Esophagus squamous epithelium (tissue), 4 donors: ENCODE measurements around the gene GOLGA1.

Source experiments
- POLR2A ChIP-seq, 4 donors: fragments of 450-650 bp; IDR thresholded peaks; one replicate each; pipeline ENCODE4 v1.6.1; 2017; ENCODE audit warnings: antibody characterized with exemption in 4 of 4, mild to moderate bottlenecking in 4 of 4, moderate library complexity in 3 of 4
- TF ChIP-seq, protein P1 (sequence below), 6 experiments: fragments of 450-650 bp in 4 of 6; fragments of 200-600 bp in 2 of 6; sonication (generic) in 2 of 6; IDR thresholded peaks; one replicate each; pipeline ENCODE4 v1.5.1; 2016 to 2019; ENCODE audit warnings: antibody characterized with exemption in 6 of 6, mild to moderate bottlenecking in 4 of 6, moderate library complexity in 4 of 6

DNA sequence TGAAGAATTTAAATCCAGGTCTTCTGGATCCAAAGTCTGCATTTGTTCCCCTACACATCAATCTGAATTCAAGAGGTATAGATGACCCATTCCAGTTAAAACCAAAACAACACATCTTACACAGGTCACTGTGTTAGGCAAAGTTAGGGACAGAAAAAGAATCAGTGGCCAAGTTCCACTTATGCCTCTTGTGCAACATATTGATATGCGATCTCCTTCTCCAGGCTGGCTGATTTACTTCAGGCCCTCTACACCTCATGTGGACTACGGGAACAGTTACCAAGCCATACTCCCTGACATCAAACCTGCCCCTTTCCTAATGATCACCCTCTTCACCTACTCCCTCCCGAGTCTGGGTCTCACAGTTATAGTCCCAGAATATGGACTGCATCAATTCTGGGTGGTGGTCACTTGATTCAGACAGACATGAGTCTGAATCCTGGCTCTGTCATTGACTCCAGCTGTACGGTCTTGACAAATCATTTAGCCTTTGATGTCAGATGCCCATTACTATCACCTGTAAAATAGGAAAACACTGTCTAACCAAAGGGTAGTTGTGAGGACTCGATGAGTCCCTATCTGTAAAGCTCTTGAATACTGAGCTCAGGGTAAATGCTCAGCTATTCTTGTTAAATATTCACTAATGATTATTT lies 26.0 kb downstream of the GOLGA1 start:
- TF ChIP-seq POLR2A (IDR thresholded peaks at IDR 0.05), result no peak
- TF ChIP-seq, protein P1, sequence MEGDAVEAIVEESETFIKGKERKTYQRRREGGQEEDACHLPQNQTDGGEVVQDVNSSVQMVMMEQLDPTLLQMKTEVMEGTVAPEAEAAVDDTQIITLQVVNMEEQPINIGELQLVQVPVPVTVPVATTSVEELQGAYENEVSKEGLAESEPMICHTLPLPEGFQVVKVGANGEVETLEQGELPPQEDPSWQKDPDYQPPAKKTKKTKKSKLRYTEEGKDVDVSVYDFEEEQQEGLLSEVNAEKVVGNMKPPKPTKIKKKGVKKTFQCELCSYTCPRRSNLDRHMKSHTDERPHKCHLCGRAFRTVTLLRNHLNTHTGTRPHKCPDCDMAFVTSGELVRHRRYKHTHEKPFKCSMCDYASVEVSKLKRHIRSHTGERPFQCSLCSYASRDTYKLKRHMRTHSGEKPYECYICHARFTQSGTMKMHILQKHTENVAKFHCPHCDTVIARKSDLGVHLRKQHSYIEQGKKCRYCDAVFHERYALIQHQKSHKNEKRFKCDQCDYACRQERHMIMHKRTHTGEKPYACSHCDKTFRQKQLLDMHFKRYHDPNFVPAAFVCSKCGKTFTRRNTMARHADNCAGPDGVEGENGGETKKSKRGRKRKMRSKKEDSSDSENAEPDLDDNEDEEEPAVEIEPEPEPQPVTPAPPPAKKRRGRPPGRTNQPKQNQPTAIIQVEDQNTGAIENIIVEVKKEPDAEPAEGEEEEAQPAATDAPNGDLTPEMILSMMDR (IDR thresholded peaks at IDR 0.05), result no peak
